Panc1 (cell line): ENCODE results near the gene ARFIP2. TPM values are rescaled to one million over a fixed set of nuclear protein-coding genes. Genes with fewer than 3 reads are reported as not detected.

ENCODE experiments used
- ATAC-seq: fragments of 200-7000 bp; cut with Tn5 transposase; 2 replicates; pipeline ENCODE4 v1.9.1; 2020; ENCODE audit warnings: mild to moderate bottlenecking, moderate library complexity
- BruUV-seq: library from RNA; stranded (reverse); fragments of 400-500 nt; replicated peaks from 2 replicates; lab custom pipeline; 2021; lab: Mats Ljungman, UMichigan
- CTCF ChIA-PET: fragments of 300-600 bp; sonication (Branson Sonifier 250); formaldehyde crosslinking; loops from one replicate; lab custom pipeline; 2022; ENCODE audit warnings: antibody characterized with exemption; lab: Charles Lee
- POLR2A ChIA-PET: fragments of 300-600 bp; sonication (Branson Sonifier 250); formaldehyde crosslinking; loops from one replicate; lab custom pipeline; 2022; ENCODE audit warnings: antibody characterized with exemption; lab: Charles Lee
- DNase-seq: peaks from one replicate; pipeline ENCODE4 v3.0.0-alpha.2; 2010; ENCODE audit warnings: low read depth, low spot score
- H3K27ac ChIP-seq: 2 replicates; pipeline ENCODE4 v1.5.1; 2011; ENCODE audit warnings: mild to moderate bottlenecking, low read length, inconsistent platforms
- H3K27me3 ChIP-seq: fragments of 200-500 bp; sonication (Bioruptor generic); 2 replicates; pipeline ENCODE4 v1.6.0; 2014; ENCODE audit warnings: low read length, inconsistent platforms; ENCODE audit not compliant: control insufficient read depth, insufficient read depth
- H3K36me3 ChIP-seq: fragments of 200-500 bp; sonication (Bioruptor generic); 2 replicates; pipeline ENCODE4 v1.5.1; 2014; ENCODE audit warnings: inconsistent platforms, mild to moderate bottlenecking, low read length, moderate library complexity; ENCODE audit not compliant: control insufficient read depth, insufficient read depth
- H3K4me1 ChIP-seq: 2 replicates; pipeline ENCODE4 v1.5.1; 2011; ENCODE audit warnings: inconsistent platforms, mild to moderate bottlenecking, low read length, moderate library complexity; ENCODE audit not compliant: control insufficient read depth, insufficient read depth
- H3K4me3 ChIP-seq, 2 experiments: 2 replicates each; pipeline ENCODE4 v1.5.1; 2011 to 2012; ENCODE audit warnings: low read depth in 2 of 2, low read length in 2 of 2, mild to moderate bottlenecking in 2 of 2, inconsistent platforms in 1 of 2, moderate library complexity in 1 of 2
- H3K9me3 ChIP-seq: fragments of 200-500 bp; sonication (Bioruptor generic); 2 replicates; pipeline ENCODE4 v1.5.1; 2014; ENCODE audit warnings: low read depth, mild to moderate bottlenecking, inconsistent platforms, low read length, moderate library complexity; ENCODE audit not compliant: control insufficient read depth, insufficient read depth
- POLR2AphosphoS5 ChIP-seq: IDR thresholded peaks from 2 replicates; pipeline ENCODE4 v1.6.1; 2012; ENCODE audit warnings: mild to moderate bottlenecking, low read depth, low read length, moderate library complexity
- REST ChIP-seq, 2 experiments: IDR thresholded peaks; 2 replicates each; pipeline ENCODE4 v1.6.1; 2011 to 2012; ENCODE audit warnings: low read depth in 2 of 2, control low read depth in 1 of 2, low read length in 1 of 2, mild to moderate bottlenecking in 1 of 2, moderate library complexity in 1 of 2; ENCODE audit not compliant: insufficient read depth in 1 of 2
- SIN3A ChIP-seq: IDR thresholded peaks from 2 replicates; pipeline ENCODE4 v1.6.1; 2012; ENCODE audit warnings: low read depth, mild to moderate bottlenecking, low read length, moderate library complexity, borderline replicate concordance; ENCODE audit not compliant: insufficient read depth
- TCF7L2 ChIP-seq: IDR thresholded peaks from 2 replicates; pipeline ENCODE4 v1.6.1; 2011; ENCODE audit warnings: mild to moderate bottlenecking, low read depth, low read length, inconsistent platforms
- in situ Hi-C: cut with HindIII; loops from 2 replicates; pipeline ENCODE4 v1.10.0; 2016; ENCODE audit warnings: low sequenced_read_pairs, low pct_unique_long_range_greater_than_20kb
- intact Hi-C: fragments of 100-400 bp; cut with micrococcal nuclease; formaldehyde crosslinking; loops from one replicate; pipeline ENCODE4 v1.10.0; 2022; ENCODE audit not compliant: unreplicated experiment
- total RNA-seq: library from RNA; stranded (reverse); gene quantifications from one replicate; pipeline ENCODE4 v1.2.1, GENCODE V29; 2021; ENCODE audit not compliant: unreplicated experiment
- TF ChIP-seq, protein P1 (sequence below): fragments of 450-650 bp; IDR thresholded peaks from 2 replicates; pipeline ENCODE4 v1.5.1; 2017; ENCODE audit warnings: mild to moderate bottlenecking

The ARFIP2 gene
- total RNA-seq, 1 experiment from 2014 or later = 116 TPM

- DNase-seq (no peak), ATAC-seq (no peak)
- in situ Hi-C loops (no loop called here), intact Hi-C loops (no loop called here)
- H3K27ac ChIP-seq = no peak overlapping the region
- no peak overlapping the region for H3K4me3 ChIP-seq
- TF ChIP-seq SIN3A (no peak), POLR2AphosphoS5 (no peak), TCF7L2 (no peak), REST (IDR thresholded peaks at IDR 0.05; ENCODE audit: insufficient read depth in 1 of 2, low read depth in 2 of 2, low read length in 1 of 2) (no peak)
- TF ChIP-seq, protein P1, sequence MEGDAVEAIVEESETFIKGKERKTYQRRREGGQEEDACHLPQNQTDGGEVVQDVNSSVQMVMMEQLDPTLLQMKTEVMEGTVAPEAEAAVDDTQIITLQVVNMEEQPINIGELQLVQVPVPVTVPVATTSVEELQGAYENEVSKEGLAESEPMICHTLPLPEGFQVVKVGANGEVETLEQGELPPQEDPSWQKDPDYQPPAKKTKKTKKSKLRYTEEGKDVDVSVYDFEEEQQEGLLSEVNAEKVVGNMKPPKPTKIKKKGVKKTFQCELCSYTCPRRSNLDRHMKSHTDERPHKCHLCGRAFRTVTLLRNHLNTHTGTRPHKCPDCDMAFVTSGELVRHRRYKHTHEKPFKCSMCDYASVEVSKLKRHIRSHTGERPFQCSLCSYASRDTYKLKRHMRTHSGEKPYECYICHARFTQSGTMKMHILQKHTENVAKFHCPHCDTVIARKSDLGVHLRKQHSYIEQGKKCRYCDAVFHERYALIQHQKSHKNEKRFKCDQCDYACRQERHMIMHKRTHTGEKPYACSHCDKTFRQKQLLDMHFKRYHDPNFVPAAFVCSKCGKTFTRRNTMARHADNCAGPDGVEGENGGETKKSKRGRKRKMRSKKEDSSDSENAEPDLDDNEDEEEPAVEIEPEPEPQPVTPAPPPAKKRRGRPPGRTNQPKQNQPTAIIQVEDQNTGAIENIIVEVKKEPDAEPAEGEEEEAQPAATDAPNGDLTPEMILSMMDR = no peak
- BruUV-seq = no TSS peak
- H3K4me1 ChIP-seq = no peaks in the 10 kb centered on the region
- no peaks in the 10 kb centered on the region for H3K36me3 ChIP-seq
- H3K27me3 ChIP-seq = no peaks in the 10 kb centered on the region
- POLR2A ChIA-PET = no interaction called here
- no peaks in the 10 kb centered on the region for H3K9me3 ChIP-seq
- CTCF ChIA-PET = interaction anchor here (0.6 kb wide), 1 partner anchor 80 kb away, joined by 3 read pairs; no protein-coding TSS in a partner anchor
Observed at GRCh38 chr11:6459099-6459450, 22.1 kb downstream of the ARFIP2 start.

GRCh38 chr11:6458352-6459098 lies 22.6 kb downstream of the ARFIP2 start:
- no peaks in the 10 kb centered on the region for H3K4me1 ChIP-seq
- CTCF ChIA-PET = interaction anchor here (0.6 kb wide), 1 partner anchor 79 kb away, joined by 3 read pairs; no protein-coding TSS in a partner anchor
- H3K27me3 ChIP-seq = no peaks in the 10 kb centered on the region

More at GRCh38 chr11:6458352-6459098, 22.6 kb downstream of the ARFIP2 start:
- H3K36me3 ChIP-seq = no peaks in the 10 kb centered on the region
- H3K27ac ChIP-seq = no peak overlapping the region
- POLR2A ChIA-PET = no interaction called here
- in situ Hi-C loops (no loop called here), intact Hi-C loops (no loop called here)
- ATAC-seq (no peak), DNase-seq (no peak)
- H3K4me3 ChIP-seq = no peak overlapping the region
- no peaks in the 10 kb centered on the region for H3K9me3 ChIP-seq
- no TSS peak for BruUV-seq
- TF ChIP-seq TCF7L2 (no peak), REST (IDR thresholded peaks at IDR 0.05; ENCODE audit: insufficient read depth in 1 of 2, low read depth in 2 of 2, low read length in 1 of 2) (no peak), POLR2AphosphoS5 (no peak), SIN3A (no peak)
- TF ChIP-seq, protein P1 = no peak
